Smooth muscle cell (in vitro differentiated cells): ENCODE data around the gene SOSTDC1. TPM values are rescaled to one million over a fixed set of nuclear protein-coding genes. Genes with fewer than 3 reads are reported as not detected.
A peak's percentile ranks its signal among the peaks of the same experiment; 100 is the strongest.

Experiments used
- DNase-seq: peaks from one replicate; lab custom pipeline; 2025; ENCODE audit not compliant: unreplicated experiment; lab: John Stamatoyannopoulos, UW
- H2AFZ ChIP-seq: fragments of 200-600 bp; sonication (generic); 2 replicates; pipeline ENCODE4 v1.6.0; 2016; ENCODE audit warnings: antibody characterized with exemption, low read depth, mild to moderate bottlenecking
- H3F3A ChIP-seq: fragments of 200-600 bp; sonication (generic); 2 replicates; pipeline ENCODE4 v1.6.0; 2017; ENCODE audit warnings: antibody characterized with exemption, low read depth
- H3K27ac ChIP-seq: fragments of 200-600 bp; sonication (generic); 2 replicates; pipeline ENCODE4 v1.5.1; 2016; ENCODE audit warnings: low read depth, mild to moderate bottlenecking
- H3K27me3 ChIP-seq: fragments of 200-600 bp; sonication (generic); 2 replicates; pipeline ENCODE4 v1.6.1; 2016; ENCODE audit warnings: low read depth, mild to moderate bottlenecking
- H3K36me3 ChIP-seq: fragments of 200-600 bp; sonication (generic); 2 replicates; pipeline ENCODE4 v1.5.1; 2016; ENCODE audit warnings: low read depth
- H3K4me1 ChIP-seq: fragments of 200-600 bp; sonication (generic); 2 replicates; pipeline ENCODE4 v1.5.1; 2016; ENCODE audit warnings: low read depth
- H3K4me2 ChIP-seq: fragments of 200-600 bp; sonication (generic); 2 replicates; pipeline ENCODE4 v1.6.0; 2016; ENCODE audit warnings: mild to moderate bottlenecking
- H3K4me3 ChIP-seq: fragments of 200-600 bp; sonication (generic); 2 replicates; pipeline ENCODE4 v1.5.1; 2016; ENCODE audit warnings: mild to moderate bottlenecking
- H3K79me2 ChIP-seq: fragments of 200-600 bp; sonication (generic); 2 replicates; pipeline ENCODE4 v1.6.0; 2016; ENCODE audit warnings: low read depth, mild to moderate bottlenecking
- H3K9ac ChIP-seq: fragments of 200-600 bp; sonication (generic); 2 replicates; pipeline ENCODE4 v1.6.0; 2016; ENCODE audit warnings: low read depth
- H3K9me3 ChIP-seq: fragments of 200-600 bp; sonication (generic); replicated peaks from 2 replicates; pipeline ENCODE4 v1.5.1; 2016; ENCODE audit warnings: low read depth
- H4K20me1 ChIP-seq: fragments of 200-600 bp; sonication (generic); 2 replicates; pipeline ENCODE4 v1.6.0; 2016; ENCODE audit warnings: low read depth
- WGBS: methylation state at CpG from one replicate; pipeline ENCODE4 v1.1.7; 2016; ENCODE audit warnings: low lambda C conversion rate; 5-methylcytosine and 5-hydroxymethylcytosine counted together
- polyA plus RNA-seq: library from polyadenylated mRNA; unstranded; fragments of >200 nt; fragmentation: Nextera tagmentation; extraction: Ambion mirVana; gene quantifications from 2 replicates; pipeline ENCODE4 v1.2.1, GENCODE V29; 2016
- small RNA-seq: library from RNA; depleted of rRNA; stranded (forward); fragments of <200 nt; gene quantifications from one replicate; pipeline ENCODE3, GENCODE V24; 2014
- total RNA-seq: library from RNA; depleted of rRNA; stranded (reverse); fragments of >200 nt; gene quantifications from 2 replicates; pipeline ENCODE4 v1.2.3, GENCODE V29; 2014
- TF ChIP-seq, protein P1 (sequence below): fragments of 200-600 bp; sonication (generic); IDR thresholded peaks from 2 replicates; pipeline ENCODE4 v1.5.1; 2017; ENCODE audit warnings: borderline replicate concordance, mild to moderate bottlenecking, antibody characterized with exemption; ENCODE audit not compliant: insufficient read depth, poor library complexity, severe bottlenecking

SOSTDC1 gene
- total and polyA plus RNA-seq, 2 experiments from 2014 or later, result 0.35 to 0.45 TPM

- no peaks in the 10 kb centered on the region for H4K20me1 ChIP-seq
- peak overlapping the region; percentile 8 for H3K27ac ChIP-seq
- H3K79me2 ChIP-seq, result peaks cover 3% of the 10 kb centered on the region
- no peaks in the 10 kb centered on the region for H3F3A ChIP-seq
- DNase-seq, result no peak
- H3K9me3 ChIP-seq, result no peaks in the 10 kb centered on the region
- no peaks in the 10 kb centered on the region for H3K36me3 ChIP-seq
- no peak overlapping the region for H2AFZ ChIP-seq
- H3K4me2 ChIP-seq, result no peak overlapping the region
- H3K4me3 ChIP-seq, result no peak overlapping the region
- peaks cover 7% of the 10 kb centered on the region for H3K4me1 ChIP-seq
- 51% methylated on average over 1 of the region's 1 CpG for WGBS
- no peak overlapping the region for H3K9ac ChIP-seq
- TF ChIP-seq, protein P1, sequence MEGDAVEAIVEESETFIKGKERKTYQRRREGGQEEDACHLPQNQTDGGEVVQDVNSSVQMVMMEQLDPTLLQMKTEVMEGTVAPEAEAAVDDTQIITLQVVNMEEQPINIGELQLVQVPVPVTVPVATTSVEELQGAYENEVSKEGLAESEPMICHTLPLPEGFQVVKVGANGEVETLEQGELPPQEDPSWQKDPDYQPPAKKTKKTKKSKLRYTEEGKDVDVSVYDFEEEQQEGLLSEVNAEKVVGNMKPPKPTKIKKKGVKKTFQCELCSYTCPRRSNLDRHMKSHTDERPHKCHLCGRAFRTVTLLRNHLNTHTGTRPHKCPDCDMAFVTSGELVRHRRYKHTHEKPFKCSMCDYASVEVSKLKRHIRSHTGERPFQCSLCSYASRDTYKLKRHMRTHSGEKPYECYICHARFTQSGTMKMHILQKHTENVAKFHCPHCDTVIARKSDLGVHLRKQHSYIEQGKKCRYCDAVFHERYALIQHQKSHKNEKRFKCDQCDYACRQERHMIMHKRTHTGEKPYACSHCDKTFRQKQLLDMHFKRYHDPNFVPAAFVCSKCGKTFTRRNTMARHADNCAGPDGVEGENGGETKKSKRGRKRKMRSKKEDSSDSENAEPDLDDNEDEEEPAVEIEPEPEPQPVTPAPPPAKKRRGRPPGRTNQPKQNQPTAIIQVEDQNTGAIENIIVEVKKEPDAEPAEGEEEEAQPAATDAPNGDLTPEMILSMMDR, result no peak
- no peaks in the 10 kb centered on the region for H3K27me3 ChIP-seq
Measured at GRCh38 chr7:16417906-16418305, 47.6 kb downstream of the SOSTDC1 start.

DNA sequence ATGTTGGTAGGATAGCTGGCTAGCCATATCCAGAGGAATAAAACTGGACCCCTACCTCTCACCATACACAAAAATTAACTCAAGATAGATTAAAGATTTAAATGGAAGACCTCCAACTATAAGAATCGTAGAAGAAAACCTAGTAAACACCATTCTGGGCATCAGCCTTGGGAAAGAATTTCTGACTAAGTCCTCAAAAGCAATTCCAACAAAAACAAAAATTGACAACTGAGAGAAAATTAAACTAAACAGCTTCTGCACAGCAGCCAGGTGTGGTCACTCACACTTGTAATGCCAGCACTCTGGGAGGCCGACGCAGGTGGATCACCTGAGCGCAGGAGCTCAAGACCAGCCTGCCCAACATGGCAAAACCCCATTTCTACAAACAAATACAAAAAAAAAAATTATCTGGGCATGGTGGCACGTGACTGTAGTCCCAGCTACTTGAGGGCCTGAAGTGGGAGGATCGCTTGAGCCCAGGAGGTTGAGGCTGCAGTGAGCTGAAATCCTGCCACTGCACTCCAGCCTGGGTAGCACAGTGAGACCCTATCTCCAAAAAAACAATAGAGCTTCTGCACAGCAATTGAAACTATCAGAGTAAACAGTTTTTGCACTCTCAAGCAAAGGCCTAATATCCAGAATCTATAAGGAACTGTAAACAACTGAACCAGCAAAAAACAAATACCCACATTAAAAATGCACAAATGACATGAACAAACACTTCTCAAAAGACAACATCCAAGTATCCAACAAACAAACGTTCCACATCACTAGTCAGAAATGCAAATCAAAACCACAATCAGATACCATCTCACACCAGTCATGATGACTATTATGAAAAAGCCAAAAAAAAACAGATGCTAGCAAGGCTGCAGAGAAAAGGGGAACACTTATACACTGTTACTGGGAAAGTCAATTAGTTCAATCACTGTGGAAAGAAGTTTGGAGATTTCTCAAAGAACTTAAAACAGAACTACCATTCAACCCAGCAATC is 49.0 kb downstream of the SOSTDC1 start:
- TF ChIP-seq, protein P1, result no peak
- Histone ChIP-seq H3K27me3 (no peaks in the 10 kb centered on the region), H3K9me3 (no peaks in the 10 kb centered on the region), H3K4me3 (no peak overlapping the region), H3K27ac (peak overlapping the region; percentile 8), H3F3A (no peaks in the 10 kb centered on the region), H3K4me1 (peaks cover 1% of the 10 kb centered on the region), H3K4me2 (no peak overlapping the region), H4K20me1 (no peaks in the 10 kb centered on the region), H2AFZ (no peak overlapping the region), H3K9ac (no peak overlapping the region), H3K79me2 (peaks cover 3% of the 10 kb centered on the region), H3K36me3 (no peaks in the 10 kb centered on the region)
- no peak for DNase-seq
- WGBS, result 71% methylated on average over 7 of the region's 7 CpGs

DNA sequence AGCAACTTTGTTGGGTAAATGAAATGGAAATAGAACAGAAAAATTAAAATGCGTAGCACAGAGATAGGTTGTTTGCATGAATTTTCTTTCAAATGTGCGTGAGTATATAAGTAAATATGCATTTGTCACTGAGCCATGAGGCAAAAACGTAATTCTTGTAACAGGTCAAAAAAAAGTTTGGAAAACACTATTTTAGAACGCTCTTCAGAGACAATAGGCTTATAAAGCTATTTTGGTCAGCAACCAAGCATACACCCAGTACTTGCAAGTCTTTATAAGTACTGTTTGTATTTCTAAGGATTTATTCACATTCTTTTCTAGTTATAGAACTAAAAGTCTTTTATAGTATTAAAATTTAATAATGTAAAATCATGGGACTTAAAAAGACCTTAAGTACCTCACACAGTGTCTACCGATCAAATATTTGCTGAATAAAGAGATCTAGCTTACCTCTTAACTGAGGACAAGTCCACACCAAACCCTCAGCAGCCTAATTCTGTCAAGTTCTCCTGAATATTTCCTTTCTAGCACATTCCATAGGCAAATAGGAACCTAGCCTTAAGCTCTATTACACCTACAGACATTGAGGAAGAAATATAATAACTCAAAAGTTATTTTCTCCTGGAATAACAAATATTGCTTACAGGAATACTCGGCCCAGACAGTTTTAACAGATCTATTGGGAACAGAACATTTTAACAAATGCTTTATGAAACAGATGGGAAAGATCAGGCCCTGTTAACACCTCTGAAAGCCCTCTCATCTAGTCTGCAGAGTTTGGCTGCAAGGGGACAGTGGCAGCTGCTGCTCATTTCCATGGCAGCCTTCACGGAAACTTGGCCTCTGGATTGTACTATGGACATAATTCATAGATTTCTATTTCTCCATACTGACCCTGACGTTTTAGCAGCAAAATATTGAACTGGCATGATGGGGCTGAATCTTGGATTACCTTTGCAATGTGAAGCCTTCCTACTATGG is 53.0 kb downstream of the SOSTDC1 start:
- no peaks in the 10 kb centered on the region for H4K20me1 ChIP-seq
- no peaks in the 10 kb centered on the region for H3F3A ChIP-seq
- no peaks in the 10 kb centered on the region for H3K4me1 ChIP-seq
- H2AFZ ChIP-seq, result no peak overlapping the region
- no peaks in the 10 kb centered on the region for H3K27me3 ChIP-seq
- no peaks in the 10 kb centered on the region for H3K36me3 ChIP-seq
- no peak for DNase-seq
- TF ChIP-seq, protein P1, result no peak
- no peak overlapping the region for H3K27ac ChIP-seq
- H3K4me3 ChIP-seq, result no peak overlapping the region
- H3K9me3 ChIP-seq, result no peaks in the 10 kb centered on the region
- H3K4me2 ChIP-seq, result no peak overlapping the region
- H3K9ac ChIP-seq, result no peak overlapping the region
- WGBS, result 89% methylated on average over 8 of the region's 8 CpGs
- H3K79me2 ChIP-seq, result peaks cover 3% of the 10 kb centered on the region

Small RNA genes lying within 50 kb of the gene (small RNA-seq; reads per million reads assigned to genes)
- gene AC005014.3, result not detected

Other genes starting within 250 kb of the SOSTDC1 start
- gene CRPPA, start 44.2 kb downstream of the SOSTDC1 start, total RNA-seq, result 1.9 and 5.4 TPM in 2 replicates
- 0.63 and 1.7 TPM in 2 replicates for gene CRPPA, start 44.2 kb downstream of the SOSTDC1 start, polyA plus RNA-seq
- gene LRRC72, start 61.1 kb upstream of the SOSTDC1 start, total RNA-seq, result not detected in 2 replicates
- gene LRRC72, start 61.1 kb upstream of the SOSTDC1 start, polyA plus RNA-seq, result not detected in 2 replicates
- 28.0 and 36.5 TPM in 2 replicates for gene ANKMY2, start 180.0 kb upstream of the SOSTDC1 start, total RNA-seq
- 24.0 and 25.5 TPM in 2 replicates for gene ANKMY2, start 180.0 kb upstream of the SOSTDC1 start, polyA plus RNA-seq
- 77.9 and 83.7 TPM in 2 replicates for gene BZW2, start 180.4 kb upstream of the SOSTDC1 start, total RNA-seq
- 56.1 and 70.4 TPM in 2 replicates for gene BZW2, start 180.4 kb upstream of the SOSTDC1 start, polyA plus RNA-seq